SK-N-SH treated with all-trans-retinoic acid at 6 μM for 48 hours (cell line): ENCODE data around the gene THAP12.

Experiments
- CSRNP3 ChIP-seq: fragments of 250-450 bp; sonication (Bioruptor Pico); IDR thresholded peaks from 2 replicates; pipeline ENCODE4 v1.5.1; 2021; ENCODE audit warnings: mild to moderate bottlenecking, moderate library complexity
- ESRRG ChIP-seq: fragments of 250-450 bp; sonication (Bioruptor Pico); IDR thresholded peaks from 2 replicates; pipeline ENCODE4 v1.6.1; 2021; ENCODE audit warnings: mild to moderate bottlenecking
- PPARA ChIP-seq: fragments of 250-450 bp; sonication (Bioruptor Pico); IDR thresholded peaks from 2 replicates; pipeline ENCODE4 v1.5.0; 2020; ENCODE audit warnings: mild to moderate bottlenecking, borderline replicate concordance
- RARB ChIP-seq: fragments of 250-450 bp; sonication (Bioruptor Pico); IDR thresholded peaks from 2 replicates; pipeline ENCODE4 v1.8.0; 2021; ENCODE audit warnings: mild to moderate bottlenecking, moderate library complexity
- TOX ChIP-seq: fragments of 250-450 bp; sonication (Bioruptor Pico); IDR thresholded peaks from 2 replicates; pipeline ENCODE4 v1.8.0; 2021; ENCODE audit warnings: mild to moderate bottlenecking, moderate library complexity, borderline replicate concordance
- ZFP30 ChIP-seq: fragments of 450-650 bp; formaldehyde crosslinking; IDR thresholded peaks from 2 replicates; pipeline ENCODE4 v1.5.0; 2022; ENCODE audit warnings: mild to moderate bottlenecking, moderate library complexity
- ZNF70 ChIP-seq: fragments of 450-650 bp; formaldehyde crosslinking; IDR thresholded peaks from 2 replicates; pipeline ENCODE4 v1.5.0; 2020; ENCODE audit warnings: mild to moderate bottlenecking, moderate library complexity

- TF ChIP-seq CSRNP3 (CRISPR knock-in tag): no peak
- no peak for TF ChIP-seq TOX (CRISPR knock-in tag)
- TF ChIP-seq ESRRG: no peak
- TF ChIP-seq PPARA (CRISPR knock-in tag): no peak
- no peak for TF ChIP-seq ZNF70 (CRISPR knock-in tag)
- TF ChIP-seq RARB (CRISPR knock-in tag): no peak
- TF ChIP-seq ZFP30: no peak
Observed at GRCh38 chr11:76302996-76303395, 77.9 kb downstream of the THAP12 start.
